ENCODE results near the gene PWWP2B.
A peak's percentile ranks its signal among the peaks of the same experiment; 100 is the strongest.
"Not testable (repeated sequence)": the region's sequence is repeated elsewhere in the genome, so short reads cannot be mapped to it uniquely, and the experiment has no call there.

The PWWP2B gene

DNA sequence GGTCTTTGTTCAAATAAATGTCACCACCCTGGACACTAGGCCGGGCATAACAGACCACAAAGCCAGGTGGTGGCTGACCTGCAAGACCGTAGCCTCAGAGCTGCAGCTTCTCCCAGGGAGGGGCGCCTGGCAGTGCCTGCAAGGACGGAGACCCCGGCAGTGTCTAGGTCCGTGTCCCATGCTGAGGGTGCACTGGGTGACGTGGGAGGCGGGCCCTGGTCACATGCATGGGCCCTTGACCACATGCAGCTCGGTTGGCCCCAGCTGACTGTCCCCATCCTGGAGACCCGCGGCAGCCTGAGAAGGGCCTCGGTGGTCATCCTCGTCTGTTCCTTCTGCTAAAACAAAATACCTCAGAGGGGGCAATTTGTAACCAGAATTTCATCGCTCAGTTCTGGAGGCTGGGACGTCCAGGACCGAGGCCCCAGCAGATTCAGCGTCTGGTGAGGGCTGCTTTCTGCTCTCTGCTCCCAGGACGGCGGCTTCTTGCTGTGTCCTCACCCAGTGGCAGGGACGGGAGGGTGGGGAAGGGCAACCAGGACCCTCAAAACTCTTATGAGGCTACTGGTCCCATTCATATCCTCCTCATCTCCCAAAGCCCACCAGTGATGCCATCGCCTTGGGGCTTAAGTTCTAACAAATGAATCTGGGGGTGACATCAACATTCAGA is 36.8 kb downstream of the PWWP2B start:
- FAIRE-seq (no peak), DNase-seq (ENCODE audit: insufficient read length, low spot score) (no peak)
- TF ChIP-seq SPI1 (IDR thresholded peaks at IDR 0.05; ENCODE audit: low read depth, low read length) (no peak), POLR2A (IDR thresholded peaks at IDR 0.05; ENCODE audit: low read depth, low read length) (no peak), PAX5 (IDR thresholded peaks at IDR 0.05; ENCODE audit: insufficient read depth, low read length, severe bottlenecking) (no peak), TAF1 (IDR thresholded peaks at IDR 0.05; ENCODE audit: low read depth, low read length) (no peak)

DNA sequence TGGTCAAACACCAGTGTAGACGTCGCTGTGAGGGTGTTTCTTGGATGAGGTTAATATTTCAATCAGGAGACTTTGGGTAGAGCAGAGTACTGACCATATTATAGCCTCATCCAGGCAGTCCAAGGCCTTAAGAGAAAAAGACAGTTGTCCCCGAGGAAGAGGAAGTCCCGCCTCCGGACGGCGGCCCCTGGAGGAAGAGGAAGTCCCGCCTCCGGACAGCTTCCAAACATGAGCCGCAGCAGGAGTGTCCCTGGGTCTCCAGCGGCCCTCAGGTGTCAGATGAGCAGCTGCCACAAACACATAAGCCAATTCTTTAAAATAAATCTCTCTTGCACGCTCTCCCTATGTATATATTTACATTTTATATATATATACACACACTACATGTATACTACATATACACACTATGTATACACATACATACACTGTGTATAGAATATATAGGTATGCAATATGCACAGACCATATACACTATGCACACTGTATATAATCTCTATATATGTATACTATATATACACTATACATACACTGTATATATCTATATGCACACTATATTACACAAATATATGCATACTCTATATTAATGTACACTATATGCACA is 37.5 kb downstream of the PWWP2B start:
- TF ChIP-seq POLR2A (IDR thresholded peaks at IDR 0.05; ENCODE audit: low read depth, low read length): no peak
- TF ChIP-seq POLR2AphosphoS5 (IDR thresholded peaks at IDR 0.05; ENCODE audit: low read depth, low read length): no peak
- no peak for TF ChIP-seq TAF1 (IDR thresholded peaks at IDR 0.05; ENCODE audit: low read depth, low read length)
- TF ChIP-seq SPI1 (IDR thresholded peaks at IDR 0.05; ENCODE audit: low read depth, low read length): peak; percentile 76
- TF ChIP-seq POU2F2 (IDR thresholded peaks at IDR 0.05; ENCODE audit: low read depth, low read length): no peak
- no peak for TF ChIP-seq PAX5 (IDR thresholded peaks at IDR 0.05; ENCODE audit: insufficient read depth, low read length, severe bottlenecking)
- DNase-seq (ENCODE audit: insufficient read length, low spot score) (no peak), FAIRE-seq (peak; percentile 75)

GRCh38 chr10:132435320-132435719 is 38.3 kb downstream of the PWWP2B start:
- peak; percentile 87 for FAIRE-seq
- DNase-seq (ENCODE audit: insufficient read length, low spot score): not testable (repeated sequence)

DNA sequence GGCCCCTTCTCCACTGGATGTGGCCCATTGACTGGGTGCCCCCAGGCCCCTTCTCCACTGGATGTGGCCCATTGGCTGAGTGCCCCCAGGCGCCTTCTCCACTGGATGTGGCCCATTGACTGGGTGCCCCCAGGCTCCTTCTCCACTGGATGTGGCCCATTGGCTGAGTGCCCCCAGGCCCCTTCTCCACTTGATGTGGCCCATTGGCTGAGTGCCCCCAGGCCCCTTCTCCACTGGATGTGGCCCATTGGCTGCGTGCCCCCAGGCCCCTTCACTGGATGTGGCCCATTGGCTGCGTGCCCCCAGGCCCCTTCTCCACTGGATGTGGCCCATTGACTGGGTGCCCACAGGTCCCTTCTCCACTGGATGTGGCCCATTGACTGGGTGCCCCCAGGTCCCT is 39.1 kb downstream of the PWWP2B start:
- not testable (repeated sequence) for FAIRE-seq; DNase-seq (ENCODE audit: insufficient read length, low spot score)

DNA sequence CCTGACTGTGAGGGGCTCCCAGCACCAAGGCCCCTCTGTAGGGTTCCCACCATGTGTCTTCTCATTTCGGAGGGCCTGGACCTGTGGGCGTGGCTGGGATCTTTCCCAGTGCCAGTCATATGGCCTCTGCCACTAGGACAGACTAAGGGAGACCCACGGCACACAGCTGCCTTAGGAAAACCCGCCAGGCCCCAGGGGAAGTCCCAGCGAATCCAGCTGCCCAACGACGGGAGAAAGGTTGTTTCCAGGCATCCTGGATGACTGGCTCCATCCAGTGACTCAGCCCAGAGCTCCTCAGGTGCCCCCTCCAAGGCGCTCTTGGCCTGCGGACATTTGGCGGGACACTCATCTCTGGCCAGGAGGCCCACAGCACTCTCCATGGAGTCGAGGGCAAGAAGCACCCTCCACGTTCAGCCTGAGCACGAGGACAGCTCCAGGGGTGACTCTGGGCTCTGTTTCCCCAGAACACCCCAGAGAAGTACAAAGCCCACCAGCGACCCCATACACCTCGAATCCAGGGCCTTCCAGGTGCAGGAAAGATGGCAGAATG is 39.9 kb downstream of the PWWP2B start:
- no peak for TF ChIP-seq SPI1 (IDR thresholded peaks at IDR 0.05; ENCODE audit: low read depth, low read length)
- no peak for FAIRE-seq
- no peak for DNase-seq (ENCODE audit: insufficient read length, low spot score)

- DNase-seq (ENCODE audit: insufficient read length, low spot score) (no peak), FAIRE-seq (no peak)
- TF ChIP-seq PAX5 (IDR thresholded peaks at IDR 0.05; ENCODE audit: insufficient read depth, low read length, severe bottlenecking): no peak
Observed at GRCh38 chr10:132437541-132437950, 40.5 kb downstream of the PWWP2B start.

DNA sequence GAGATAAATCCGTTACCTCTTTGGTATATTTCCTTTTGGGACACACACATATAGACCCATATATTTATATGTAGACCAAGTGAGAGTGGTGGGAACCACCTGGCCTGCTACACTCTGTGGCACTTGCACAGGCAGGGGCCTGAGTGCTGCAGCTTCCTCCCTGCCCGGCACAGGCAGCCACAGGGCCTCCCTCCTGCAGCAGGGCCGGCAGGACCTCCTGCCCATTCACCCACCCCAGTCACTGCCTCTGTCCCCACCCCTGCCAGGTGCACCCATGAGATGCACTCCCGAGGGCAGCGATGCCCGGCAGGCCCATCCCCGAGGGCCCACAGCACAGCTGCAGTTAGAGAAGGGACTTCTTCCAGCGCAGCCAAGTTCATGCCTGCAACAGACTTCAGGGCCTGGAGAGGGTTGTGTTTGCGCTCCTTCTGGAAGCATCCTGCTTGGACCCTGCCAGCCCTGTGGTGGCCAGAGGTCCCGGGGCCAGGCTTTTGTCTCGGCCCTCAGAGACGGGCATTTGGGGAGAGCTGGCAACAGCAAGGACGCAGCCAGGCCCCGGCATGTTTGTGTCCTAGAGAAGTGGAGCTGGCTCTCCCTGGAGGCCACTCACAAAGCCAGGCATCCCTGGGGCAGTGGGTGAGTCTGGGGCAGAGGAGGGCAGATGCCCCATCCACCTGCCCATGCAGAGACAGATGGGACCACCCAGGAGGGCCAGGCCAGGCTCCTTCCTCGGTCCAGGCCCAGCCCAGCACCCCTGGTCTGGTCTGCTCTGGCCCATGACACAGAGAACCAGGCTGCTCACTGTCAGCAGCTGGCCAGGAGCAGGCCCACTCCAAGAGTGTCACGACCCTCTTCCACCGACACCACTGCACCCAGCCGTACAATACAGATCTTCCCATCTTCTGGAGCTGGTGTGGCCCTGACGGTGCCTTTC is 41.4 kb downstream of the PWWP2B start:
- TF ChIP-seq POLR2AphosphoS5 (IDR thresholded peaks at IDR 0.05; ENCODE audit: low read depth, low read length) (no peak), POU2F2 (IDR thresholded peaks at IDR 0.05; ENCODE audit: low read depth, low read length) (no peak), POLR2A (IDR thresholded peaks at IDR 0.05; ENCODE audit: low read depth, low read length) (no peak), PAX5 (IDR thresholded peaks at IDR 0.05; ENCODE audit: insufficient read depth, low read length, severe bottlenecking) (no peak), SPI1 (IDR thresholded peaks at IDR 0.05; ENCODE audit: low read depth, low read length) (no peak), TAF1 (IDR thresholded peaks at IDR 0.05; ENCODE audit: low read depth, low read length) (no peak)
- no peak for DNase-seq (ENCODE audit: insufficient read length, low spot score)
- FAIRE-seq: no peak

GRCh38 chr10:132439025-132439388 is 42.0 kb downstream of the PWWP2B start:
- TF ChIP-seq POLR2AphosphoS5 (IDR thresholded peaks at IDR 0.05; ENCODE audit: low read depth, low read length): no peak
- TF ChIP-seq TAF1 (IDR thresholded peaks at IDR 0.05; ENCODE audit: low read depth, low read length): no peak
- no peak for TF ChIP-seq PAX5 (IDR thresholded peaks at IDR 0.05; ENCODE audit: insufficient read depth, low read length, severe bottlenecking)
- TF ChIP-seq POLR2A (IDR thresholded peaks at IDR 0.05; ENCODE audit: low read depth, low read length): no peak
- no peak for TF ChIP-seq SPI1 (IDR thresholded peaks at IDR 0.05; ENCODE audit: low read depth, low read length)
- TF ChIP-seq POU2F2 (IDR thresholded peaks at IDR 0.05; ENCODE audit: low read depth, low read length): no peak
- FAIRE-seq (no peak), DNase-seq (ENCODE audit: insufficient read length, low spot score) (no peak)

GRCh38 chr10:132439424-132440163 is 42.6 kb downstream of the PWWP2B start:
- DNase-seq (ENCODE audit: insufficient read length, low spot score) (no peak), FAIRE-seq (no peak)

More at GRCh38 chr10:132439424-132440163, 42.6 kb downstream of the PWWP2B start:
- TF ChIP-seq SPI1 (IDR thresholded peaks at IDR 0.05; ENCODE audit: low read depth, low read length): no peak
- no peak for TF ChIP-seq POLR2A (IDR thresholded peaks at IDR 0.05; ENCODE audit: low read depth, low read length)
- no peak for TF ChIP-seq TAF1 (IDR thresholded peaks at IDR 0.05; ENCODE audit: low read depth, low read length)
- TF ChIP-seq PAX5 (IDR thresholded peaks at IDR 0.05; ENCODE audit: insufficient read depth, low read length, severe bottlenecking): no peak
- TF ChIP-seq POU2F2 (IDR thresholded peaks at IDR 0.05; ENCODE audit: low read depth, low read length): no peak
- TF ChIP-seq POLR2AphosphoS5 (IDR thresholded peaks at IDR 0.05; ENCODE audit: low read depth, low read length): no peak

Data from GM12891 (cell line).